Upper lobe of left lung (tissue), 4 donors: ENCODE measurements around the gene USP37.

Experiments
- EP300 ChIP-seq, 4 donors: sonication (generic); formaldehyde crosslinking; IDR thresholded peaks; one replicate each; pipeline ENCODE4 v1.5.1; 2017; ENCODE audit warnings: antibody characterized with exemption in 4 of 4, control low read depth in 2 of 4
- POLR2A ChIP-seq, 4 donors: fragments of 450-650 bp; IDR thresholded peaks; one replicate each; pipeline ENCODE4 v1.5.1; 2016 to 2017; ENCODE audit warnings: antibody characterized with exemption in 4 of 4, mild to moderate bottlenecking in 2 of 4
- POLR2AphosphoS5 ChIP-seq, 2 donors: sonication (generic); formaldehyde crosslinking; IDR thresholded peaks; one replicate each; pipeline ENCODE4 v1.5.1; 2017; ENCODE audit warnings: antibody characterized with exemption in 2 of 2
- TF ChIP-seq, protein P1 (sequence below), 6 experiments: fragments of 450-650 bp in 4 of 6; fragments of 200-600 bp in 2 of 6; sonication (generic) in 2 of 6; IDR thresholded peaks; one replicate each; pipeline ENCODE4 v1.5.1; 2016 to 2019; ENCODE audit warnings: antibody characterized with exemption in 6 of 6

DNA sequence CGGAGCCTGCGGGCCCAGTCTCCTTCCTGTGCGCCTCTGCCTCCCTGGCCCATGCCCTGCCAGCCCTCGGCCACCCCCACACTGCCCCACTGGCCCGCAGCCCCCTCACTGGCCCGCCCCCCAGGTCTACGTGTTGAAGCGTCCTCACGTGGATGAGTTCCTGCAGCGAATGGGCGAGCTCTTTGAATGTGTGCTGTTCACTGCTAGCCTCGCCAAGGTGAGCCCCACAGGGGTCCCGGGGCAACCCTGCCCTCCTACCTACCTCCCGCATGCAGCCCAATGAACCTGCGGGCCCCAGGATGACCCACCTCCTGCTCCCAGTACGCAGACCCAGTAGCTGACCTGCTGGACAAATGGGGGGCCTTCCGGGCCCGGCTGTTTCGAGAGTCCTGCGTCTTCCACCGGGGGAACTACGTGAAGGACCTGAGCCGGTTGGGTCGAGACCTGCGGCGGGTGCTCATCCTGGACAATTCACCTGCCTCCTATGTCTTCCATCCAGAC, 165.2 kb downstream of the USP37 start:
- TF ChIP-seq, protein P1, sequence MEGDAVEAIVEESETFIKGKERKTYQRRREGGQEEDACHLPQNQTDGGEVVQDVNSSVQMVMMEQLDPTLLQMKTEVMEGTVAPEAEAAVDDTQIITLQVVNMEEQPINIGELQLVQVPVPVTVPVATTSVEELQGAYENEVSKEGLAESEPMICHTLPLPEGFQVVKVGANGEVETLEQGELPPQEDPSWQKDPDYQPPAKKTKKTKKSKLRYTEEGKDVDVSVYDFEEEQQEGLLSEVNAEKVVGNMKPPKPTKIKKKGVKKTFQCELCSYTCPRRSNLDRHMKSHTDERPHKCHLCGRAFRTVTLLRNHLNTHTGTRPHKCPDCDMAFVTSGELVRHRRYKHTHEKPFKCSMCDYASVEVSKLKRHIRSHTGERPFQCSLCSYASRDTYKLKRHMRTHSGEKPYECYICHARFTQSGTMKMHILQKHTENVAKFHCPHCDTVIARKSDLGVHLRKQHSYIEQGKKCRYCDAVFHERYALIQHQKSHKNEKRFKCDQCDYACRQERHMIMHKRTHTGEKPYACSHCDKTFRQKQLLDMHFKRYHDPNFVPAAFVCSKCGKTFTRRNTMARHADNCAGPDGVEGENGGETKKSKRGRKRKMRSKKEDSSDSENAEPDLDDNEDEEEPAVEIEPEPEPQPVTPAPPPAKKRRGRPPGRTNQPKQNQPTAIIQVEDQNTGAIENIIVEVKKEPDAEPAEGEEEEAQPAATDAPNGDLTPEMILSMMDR (IDR thresholded peaks at IDR 0.05) = no peak
- TF ChIP-seq POLR2AphosphoS5 (IDR thresholded peaks at IDR 0.05) (no peak), POLR2A (IDR thresholded peaks at IDR 0.05) (no peak), EP300 (IDR thresholded peaks at IDR 0.05) (no peak)
